Hepatocyte (in vitro differentiated cells): ENCODE data around the gene TRPM3. TPM values are rescaled to one million over a fixed set of nuclear protein-coding genes. Genes with fewer than 3 reads are reported as not detected.
A peak's percentile ranks its signal among the peaks of the same experiment; 100 is the strongest.

Experiments used
- DNase-seq: peaks from one replicate; pipeline ENCODE4 v3.0.0-alpha.2; 2016; ENCODE audit warnings: low spot score
- H2AFZ ChIP-seq: fragments of 200-600 bp; sonication (generic); 2 replicates; pipeline ENCODE4 v1.6.0; 2016; ENCODE audit warnings: antibody characterized with exemption, mild to moderate bottlenecking
- H3K27ac ChIP-seq: fragments of 200-600 bp; sonication (generic); 2 replicates; pipeline ENCODE4 v1.5.1; 2016; ENCODE audit warnings: mild to moderate bottlenecking
- H3K27me3 ChIP-seq: fragments of 200-600 bp; sonication (generic); 2 replicates; pipeline ENCODE4 v1.6.1; 2016
- H3K36me3 ChIP-seq: fragments of 200-600 bp; sonication (generic); replicated peaks from 2 replicates; pipeline ENCODE4 v1.5.1; 2016; ENCODE audit warnings: low read depth; ENCODE audit not compliant: insufficient read depth
- H3K4me1 ChIP-seq: fragments of 200-600 bp; sonication (generic); 2 replicates; pipeline ENCODE4 v1.5.1; 2016; ENCODE audit warnings: mild to moderate bottlenecking, moderate library complexity; ENCODE audit not compliant: insufficient read depth
- H3K4me2 ChIP-seq: fragments of 200-600 bp; sonication (generic); 2 replicates; pipeline ENCODE4 v1.6.0; 2016
- H3K4me3 ChIP-seq: fragments of 200-600 bp; sonication (generic); 2 replicates; pipeline ENCODE4 v1.5.1; 2016; ENCODE audit warnings: mild to moderate bottlenecking
- H3K79me2 ChIP-seq: fragments of 200-600 bp; sonication (generic); 2 replicates; pipeline ENCODE4 v1.6.0; 2017; ENCODE audit warnings: mild to moderate bottlenecking
- H3K9me2 ChIP-seq: fragments of 200-600 bp; sonication (generic); replicated peaks from 2 replicates; pipeline ENCODE4 v1.6.0; 2017; ENCODE audit warnings: mild to moderate bottlenecking; ENCODE audit not compliant: insufficient read depth
- H3K9me3 ChIP-seq: fragments of 200-600 bp; sonication (generic); 2 replicates; pipeline ENCODE4 v1.5.1; 2016; ENCODE audit warnings: low read depth, mild to moderate bottlenecking
- H4K20me1 ChIP-seq: fragments of 200-600 bp; sonication (generic); 2 replicates; pipeline ENCODE4 v1.6.0; 2016; ENCODE audit warnings: mild to moderate bottlenecking; ENCODE audit not compliant: insufficient read depth, poor library complexity, severe bottlenecking
- CTCF ChIP-seq: fragments of 200-600 bp; sonication (generic); IDR thresholded peaks from 2 replicates; pipeline ENCODE4 v1.5.1; 2016; ENCODE audit warnings: antibody characterized with exemption, mild to moderate bottlenecking; ENCODE audit not compliant: poor library complexity
- EZH2 ChIP-seq: fragments of 200-600 bp; sonication (generic); IDR thresholded peaks from 2 replicates; pipeline ENCODE4 v1.6.1; 2016; ENCODE audit warnings: antibody characterized with exemption, mild to moderate bottlenecking, borderline replicate concordance
- EZH2phosphoT487 ChIP-seq: fragments of 200-600 bp; sonication (generic); IDR thresholded peaks from one replicate; pipeline ENCODE4 v1.6.1; 2018; ENCODE audit warnings: antibody characterized with exemption, mild to moderate bottlenecking, low read depth, moderate library complexity; ENCODE audit not compliant: unreplicated experiment, severe bottlenecking
- WGBS: methylation state at CpG from one replicate; pipeline ENCODE4 v1.1.6; 2016; ENCODE audit warnings: low lambda C conversion rate; ENCODE audit errors: missing lambda C conversion rate; 5-methylcytosine and 5-hydroxymethylcytosine counted together
- polyA plus RNA-seq: library from polyadenylated mRNA; unstranded; fragments of >200 nt; fragmentation: Nextera tagmentation; extraction: Ambion mirVana; gene quantifications from 2 replicates; pipeline ENCODE4 v1.2.1, GENCODE V29; 2016
- total RNA-seq: library from RNA; depleted of rRNA; stranded (reverse); fragments of >200 nt; gene quantifications from 2 replicates; pipeline ENCODE4 v1.2.3, GENCODE V29; 2014

Gene TRPM3
- total and polyA plus RNA-seq, 2 experiments from 2014 or later: 0.60 to 0.68 TPM

- TF ChIP-seq EZH2: no peak
- no peak for TF ChIP-seq EZH2phosphoT487
- no peak for TF ChIP-seq CTCF
- no peaks in the 10 kb centered on the region for H3K36me3 ChIP-seq
- no peak overlapping the region for H3K27ac ChIP-seq
- H3K4me1 ChIP-seq: no peaks in the 10 kb centered on the region
- no peak for DNase-seq
- 92% methylated on average over 3 of the region's 3 CpGs for WGBS
- H3K4me2 ChIP-seq: no peak overlapping the region
- no peaks in the 10 kb centered on the region for H3K27me3 ChIP-seq
- no peak overlapping the region for H2AFZ ChIP-seq
- no peaks in the 10 kb centered on the region for H3K9me2 ChIP-seq
- no peaks in the 10 kb centered on the region for H3K79me2 ChIP-seq
- H3K4me3 ChIP-seq: no peak overlapping the region
- H3K9me3 ChIP-seq: no peaks in the 10 kb centered on the region
- no peaks in the 10 kb centered on the region for H4K20me1 ChIP-seq
These were observed 609.6 kb downstream of the TRPM3 start for GRCh38 chr9:70511858-70512257.

- H2AFZ ChIP-seq: no peak overlapping the region
- no peaks in the 10 kb centered on the region for H3K4me1 ChIP-seq
- H4K20me1 ChIP-seq: no peaks in the 10 kb centered on the region
- TF ChIP-seq CTCF: peak; percentile 45
- TF ChIP-seq EZH2: no peak
- TF ChIP-seq EZH2phosphoT487: no peak
- WGBS: 89% methylated on average over 3 of the region's 3 CpGs
- no peaks in the 10 kb centered on the region for H3K9me2 ChIP-seq
- H3K27me3 ChIP-seq: no peaks in the 10 kb centered on the region
- H3K4me3 ChIP-seq: no peak overlapping the region
- H3K36me3 ChIP-seq: no peaks in the 10 kb centered on the region
- H3K79me2 ChIP-seq: no peaks in the 10 kb centered on the region
- peak; percentile 45 for DNase-seq
- no peaks in the 10 kb centered on the region for H3K9me3 ChIP-seq
- H3K27ac ChIP-seq: no peak overlapping the region
- H3K4me2 ChIP-seq: no peak overlapping the region
These were observed 611.2 kb downstream of the TRPM3 start for GRCh38 chr9:70510157-70510770.

GRCh38 chr9:70506159-70506558 is 615.3 kb downstream of the TRPM3 start:
- H3K4me2 ChIP-seq: no peak overlapping the region
- H3K79me2 ChIP-seq: no peaks in the 10 kb centered on the region
- no peaks in the 10 kb centered on the region for H3K9me3 ChIP-seq
- 88% methylated on average over 2 of the region's 2 CpGs for WGBS
- H3K27me3 ChIP-seq: no peaks in the 10 kb centered on the region
- H3K4me1 ChIP-seq: no peaks in the 10 kb centered on the region
- no peak overlapping the region for H2AFZ ChIP-seq
- no peaks in the 10 kb centered on the region for H3K36me3 ChIP-seq
- TF ChIP-seq EZH2 (no peak), EZH2phosphoT487 (no peak), CTCF (no peak)
- no peaks in the 10 kb centered on the region for H3K9me2 ChIP-seq
- no peak overlapping the region for H3K27ac ChIP-seq
- no peaks in the 10 kb centered on the region for H4K20me1 ChIP-seq
- DNase-seq: no peak
- no peak overlapping the region for H3K4me3 ChIP-seq

DNA sequence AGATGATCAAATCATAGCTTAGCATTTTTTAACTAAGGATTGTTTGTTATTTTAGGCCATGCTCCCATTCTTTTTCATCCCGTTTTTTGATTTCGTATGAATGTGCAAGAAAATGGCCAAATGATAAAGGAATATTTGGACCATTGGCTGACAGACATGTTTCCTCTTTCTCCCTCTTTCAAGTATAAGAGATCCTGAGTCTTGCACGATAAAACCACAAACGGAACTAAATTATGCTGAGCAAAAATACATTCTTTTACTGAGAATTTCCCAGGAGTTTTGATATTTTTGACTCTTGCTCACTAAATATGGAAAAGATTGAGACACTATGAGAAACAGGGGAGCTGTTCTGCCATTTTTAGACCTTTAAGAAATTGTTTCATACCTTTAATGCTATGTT is 616.6 kb downstream of the TRPM3 start:
- Histone ChIP-seq H3K36me3 (no peaks in the 10 kb centered on the region), H3K4me2 (no peak overlapping the region), H3K9me3 (no peaks in the 10 kb centered on the region), H2AFZ (no peak overlapping the region), H3K27me3 (no peaks in the 10 kb centered on the region), H3K9me2 (no peaks in the 10 kb centered on the region), H3K27ac (no peak overlapping the region), H3K79me2 (no peaks in the 10 kb centered on the region), H4K20me1 (no peaks in the 10 kb centered on the region), H3K4me1 (no peaks in the 10 kb centered on the region), H3K4me3 (no peak overlapping the region)
- TF ChIP-seq EZH2phosphoT487 (no peak), CTCF (no peak), EZH2 (no peak)
- DNase-seq: no peak
- 86% methylated on average over 4 of the region's 4 CpGs for WGBS
